Endothelial cell of umbilical vein (primary cell): Measurements from ENCODE around the gene JAZF1. TPM values are rescaled to one million over a fixed set of nuclear protein-coding genes. Genes with fewer than 3 reads are reported as not detected.

ENCODE experiments used
- BruUV-seq: library from RNA; stranded (reverse); fragments of 400-500 nt; replicated peaks from 2 replicates; lab custom pipeline; 2021; lab: Mats Ljungman, UMichigan
- CTCF ChIA-PET: fragments of 300-600, 350-600 bp; sonication (Branson Sonifier 250); formaldehyde crosslinking; loops from one replicate; lab custom pipeline; 2021; ENCODE audit warnings: antibody characterized with exemption, inconsistent platforms; lab: Charles Lee
- POLR2A ChIA-PET: fragments of 300-600, 350-600 bp; sonication (Branson Sonifier 250); formaldehyde crosslinking; loops from one replicate; lab custom pipeline; 2021; ENCODE audit warnings: antibody characterized with exemption, inconsistent platforms; lab: Charles Lee
- DNase-seq: peaks from one replicate; pipeline ENCODE4 v3.0.0-alpha.2; 2011; ENCODE audit warnings: low read depth, low spot score
- FAIRE-seq: peaks from 2 replicates; lab custom pipeline; 2011; peaks lifted over from hg19 to GRCh38; lab: Jason Lieb, UNC
- H2AFZ ChIP-seq: 2 replicates; pipeline ENCODE4 v1.6.0; 2012; ENCODE audit warnings: low read depth, low read length, control low read depth, inconsistent platforms
- H3K27ac ChIP-seq: 2 replicates; pipeline ENCODE4 v1.5.1; 2011; ENCODE audit warnings: low read depth, mild to moderate bottlenecking, control low read depth, low read length, moderate library complexity; ENCODE audit not compliant: insufficient read depth
- H3K27me3 ChIP-seq, 2 experiments: 2 replicates each; pipeline versions ENCODE4 v1.6.0 to v1.6.1; 2011; ENCODE audit warnings: low read length in 2 of 2, mixed read lengths in 1 of 2; ENCODE audit not compliant: control insufficient read depth in 2 of 2, insufficient read depth in 2 of 2
- H3K36me3 ChIP-seq, 2 experiments: 2 replicates in 1 of 2; 3 replicates in 1 of 2; pipeline ENCODE4 v1.5.1; 2011; ENCODE audit warnings: low read length in 2 of 2, mild to moderate bottlenecking in 1 of 2, moderate library complexity in 1 of 2; ENCODE audit not compliant: control insufficient read depth in 2 of 2, insufficient read depth in 2 of 2; ENCODE audit errors: extremely low read depth in 1 of 2
- H3K4me1 ChIP-seq: 3 replicates; pipeline ENCODE4 v1.5.1; 2011; ENCODE audit warnings: mild to moderate bottlenecking, low read length; ENCODE audit not compliant: control insufficient read depth, insufficient read depth; ENCODE audit errors: extremely low read depth
- H3K4me2 ChIP-seq: 2 replicates; pipeline ENCODE4 v1.6.1; 2011; ENCODE audit warnings: low read length, control low read depth, mixed read lengths; ENCODE audit not compliant: insufficient read depth
- H3K4me3 ChIP-seq, 3 experiments: fragments of 200-600 bp in 1 of 3; sonication (generic), shearing (Covaris generic) in 1 of 3; replicated peaks in 1 of 3; 2 replicates each; pipeline ENCODE4 v1.5.1; 2011 to 2016; ENCODE audit warnings: control low read depth in 3 of 3, low read length in 3 of 3, mild to moderate bottlenecking in 2 of 3, inconsistent platforms in 1 of 3, low read depth in 1 of 3, moderate library complexity in 1 of 3; ENCODE audit not compliant: insufficient read depth in 1 of 3
- H3K79me2 ChIP-seq: 2 replicates; pipeline ENCODE4 v1.6.0; 2012; ENCODE audit warnings: low read length, inconsistent platforms; ENCODE audit not compliant: control insufficient read depth, insufficient read depth
- H3K9ac ChIP-seq: replicated peaks from 2 replicates; pipeline ENCODE3; 2011; ENCODE audit warnings: low read length, control low read depth; ENCODE audit not compliant: insufficient read depth; ENCODE audit errors: extremely low read depth
- H3K9me1 ChIP-seq: replicated peaks from 3 replicates; pipeline ENCODE4 v1.6.0; 2011; ENCODE audit warnings: mild to moderate bottlenecking, low read length; ENCODE audit not compliant: control insufficient read depth, insufficient read depth; ENCODE audit errors: extremely low read depth
- H3K9me3 ChIP-seq: replicated peaks from 2 replicates; pipeline ENCODE4 v1.5.1; 2012; ENCODE audit warnings: low read length, inconsistent platforms; ENCODE audit not compliant: control insufficient read depth, insufficient read depth
- H4K20me1 ChIP-seq: replicated peaks from 2 replicates; pipeline ENCODE3; 2011; ENCODE audit warnings: mild to moderate bottlenecking, low read length; ENCODE audit not compliant: control insufficient read depth, insufficient read depth; ENCODE audit errors: extremely low read depth
- EZH2 ChIP-seq: IDR thresholded peaks from 2 replicates; pipeline ENCODE4 v1.6.1; 2012; ENCODE audit warnings: borderline replicate concordance, low read depth, mild to moderate bottlenecking, moderate library complexity, low read length, inconsistent platforms; ENCODE audit not compliant: severe bottlenecking
- FOS ChIP-seq: IDR thresholded peaks from 2 replicates; pipeline ENCODE4 v1.6.1; 2011; ENCODE audit warnings: mild to moderate bottlenecking, low read length, moderate library complexity, borderline replicate concordance; ENCODE audit not compliant: insufficient read depth
- GATA2 ChIP-seq: IDR thresholded peaks from 2 replicates; pipeline ENCODE4 v1.7.0; 2011; ENCODE audit warnings: low read depth, mild to moderate bottlenecking, moderate library complexity, mixed read lengths, low read length; ENCODE audit not compliant: insufficient read length, insufficient read depth
- JUN ChIP-seq: IDR thresholded peaks from 2 replicates; pipeline ENCODE4 v1.6.1; 2011; ENCODE audit warnings: borderline replicate concordance, low read depth; ENCODE audit not compliant: insufficient read length, insufficient read depth
- MYC ChIP-seq: IDR thresholded peaks from one replicate; pipeline ENCODE4 v1.6.1; 2011; ENCODE audit warnings: mild to moderate bottlenecking, low read depth, low read length
- POLR2A ChIP-seq: IDR thresholded peaks from 2 replicates; pipeline ENCODE4 v1.6.1; 2012; ENCODE audit warnings: low read depth, mild to moderate bottlenecking, control low read depth, low read length
- POLR2AphosphoS5 ChIP-seq: IDR thresholded peaks from 2 replicates; pipeline ENCODE4 v1.6.1; 2012; ENCODE audit warnings: low read depth, mild to moderate bottlenecking, control low read depth, low read length, moderate library complexity; ENCODE audit not compliant: insufficient read depth
- dilution Hi-C: fragments of 300-500 bp; cut with MboI; formaldehyde crosslinking; loops from one replicate; pipeline ENCODE4 v1.15.0; 2019; ENCODE audit warnings: low sequenced_read_pairs; ENCODE audit not compliant: extremely low pct_ligation_motif_present
- intact Hi-C: fragments of 100-400 bp; cut with micrococcal nuclease; formaldehyde crosslinking; loops from one replicate; pipeline ENCODE4 v1.10.0; 2022
- polyA plus RNA-seq, 4 experiments: library from polyadenylated mRNA; depleted of rRNA in 3 of 4; stranded (reverse) in 3 of 4; unstranded in 1 of 4; fragments of >200 nt; gene quantifications; 2 replicates each; pipeline versions ENCODE4 v1.2.1 to v1.2.3, GENCODE V29; 2011 to 2012; ENCODE audit warnings: missing spikeins in 1 of 4
- total RNA-seq: library from RNA; stranded (reverse); gene quantifications from 2 replicates; pipeline ENCODE4 v1.2.3, GENCODE V29; 2021
- TF ChIP-seq, protein P1 (sequence below): IDR thresholded peaks from 2 replicates; pipeline ENCODE4 v1.6.1; 2011; ENCODE audit not compliant: insufficient read depth, insufficient read length
- TF ChIP-seq, protein P2 (sequence below), 2 donors: IDR thresholded peaks; 1 replicate in 1 of 2; 2 replicates in 1 of 2; pipeline ENCODE4 v1.5.1; 2011; ENCODE audit warnings: low read length in 2 of 2, mild to moderate bottlenecking in 2 of 2, moderate library complexity in 2 of 2, control low read depth in 1 of 2, inconsistent platforms in 1 of 2, low read depth in 1 of 2; ENCODE audit not compliant: insufficient read depth in 1 of 2; ENCODE audit errors: extremely low read depth in 1 of 2

Gene JAZF1
- total and polyA plus RNA-seq, 2 donors (not counting 3 experiments of a cell fraction or from before 2014, with no cell fraction given), result 2.5 to 16.9 TPM

DNA sequence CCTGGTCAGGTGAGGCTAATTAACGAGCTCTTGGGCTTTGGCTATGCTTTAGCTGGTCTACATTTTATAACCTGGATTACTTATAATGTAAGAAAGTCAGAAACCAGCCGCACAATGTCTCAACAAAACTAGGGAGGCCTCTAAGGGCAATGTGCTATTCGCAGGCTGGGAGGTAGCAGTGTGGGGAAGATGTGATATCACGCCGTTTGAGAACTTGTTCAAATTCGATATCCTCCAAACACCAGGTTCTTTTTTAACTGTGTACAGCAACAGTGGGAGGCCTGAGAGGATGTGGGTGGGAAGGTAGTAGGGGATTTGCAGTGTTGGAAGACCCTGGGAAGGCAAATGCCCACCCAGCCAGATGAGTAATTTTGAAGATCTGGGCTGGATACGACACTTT is 184.5 kb downstream of the JAZF1 start:
- no peak for DNase-seq
- CTCF ChIA-PET, result interaction anchor here (1.0 kb wide), 1 partner anchor 66 kb away, joined by 3 read pairs; no protein-coding TSS in a partner anchor
- H3K27ac ChIP-seq, result no peak overlapping the region
- FAIRE-seq, result no peak
- no peaks in the 10 kb centered on the region for H4K20me1 ChIP-seq
- no peak overlapping the region for H3K9ac ChIP-seq
- H3K36me3 ChIP-seq, result no peaks in the 10 kb centered on the region
- no peak overlapping the region for H3K4me3 ChIP-seq
- intact Hi-C loops, result no loop called here
- no peak overlapping the region for H2AFZ ChIP-seq
- H3K79me2 ChIP-seq, result no peaks in the 10 kb centered on the region
- POLR2A ChIA-PET, result no interaction called here
- TF ChIP-seq POLR2AphosphoS5, result no peak
- TF ChIP-seq, protein P1, sequence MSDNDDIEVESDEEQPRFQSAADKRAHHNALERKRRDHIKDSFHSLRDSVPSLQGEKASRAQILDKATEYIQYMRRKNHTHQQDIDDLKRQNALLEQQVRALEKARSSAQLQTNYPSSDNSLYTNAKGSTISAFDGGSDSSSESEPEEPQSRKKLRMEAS, result no peak
- no peak for TF ChIP-seq MYC
- no peak for TF ChIP-seq EZH2
- TF ChIP-seq, protein P2, sequence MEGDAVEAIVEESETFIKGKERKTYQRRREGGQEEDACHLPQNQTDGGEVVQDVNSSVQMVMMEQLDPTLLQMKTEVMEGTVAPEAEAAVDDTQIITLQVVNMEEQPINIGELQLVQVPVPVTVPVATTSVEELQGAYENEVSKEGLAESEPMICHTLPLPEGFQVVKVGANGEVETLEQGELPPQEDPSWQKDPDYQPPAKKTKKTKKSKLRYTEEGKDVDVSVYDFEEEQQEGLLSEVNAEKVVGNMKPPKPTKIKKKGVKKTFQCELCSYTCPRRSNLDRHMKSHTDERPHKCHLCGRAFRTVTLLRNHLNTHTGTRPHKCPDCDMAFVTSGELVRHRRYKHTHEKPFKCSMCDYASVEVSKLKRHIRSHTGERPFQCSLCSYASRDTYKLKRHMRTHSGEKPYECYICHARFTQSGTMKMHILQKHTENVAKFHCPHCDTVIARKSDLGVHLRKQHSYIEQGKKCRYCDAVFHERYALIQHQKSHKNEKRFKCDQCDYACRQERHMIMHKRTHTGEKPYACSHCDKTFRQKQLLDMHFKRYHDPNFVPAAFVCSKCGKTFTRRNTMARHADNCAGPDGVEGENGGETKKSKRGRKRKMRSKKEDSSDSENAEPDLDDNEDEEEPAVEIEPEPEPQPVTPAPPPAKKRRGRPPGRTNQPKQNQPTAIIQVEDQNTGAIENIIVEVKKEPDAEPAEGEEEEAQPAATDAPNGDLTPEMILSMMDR (IDR thresholded peaks at IDR 0.05; ENCODE audit: extremely low read depth in 1 of 2, insufficient read depth in 1 of 2, low read depth in 1 of 2, low read length in 2 of 2), result no peak
- TF ChIP-seq FOS, result no peak
- TF ChIP-seq POLR2A, result no peak
- no peak for TF ChIP-seq GATA2
- no peak for TF ChIP-seq JUN
- dilution Hi-C loops, result no loop called here
- no peak overlapping the region for H3K4me2 ChIP-seq
- BruUV-seq, result no TSS peak
- no peaks in the 10 kb centered on the region for H3K9me1 ChIP-seq
- H3K4me1 ChIP-seq, result peaks cover 7% of the 10 kb centered on the region
- no peaks in the 10 kb centered on the region for H3K27me3 ChIP-seq
- H3K9me3 ChIP-seq, result no peaks in the 10 kb centered on the region
